SK-N-MC (cell line): Measurements from ENCODE around the gene ALDOC.

Source experiments
- EZH2 ChIP-seq: fragments of 200-600 bp; sonication (generic); IDR thresholded peaks from one replicate; pipeline ENCODE4 v1.6.1; 2017; ENCODE audit warnings: antibody characterized with exemption
- FOXP2 ChIP-seq: optimal IDR thresholded peaks from 2 replicates; pipeline ENCODE3; 2011; ENCODE audit warnings: mild to moderate bottlenecking, moderate library complexity; ENCODE audit not compliant: insufficient read depth; ENCODE audit errors: extremely low read length, control extremely low read depth
- POLR2AphosphoS5 ChIP-seq: IDR thresholded peaks from 2 replicates; pipeline ENCODE4 v1.6.1; 2012; ENCODE audit warnings: mild to moderate bottlenecking, low read depth, low read length, borderline replicate concordance

- TF ChIP-seq POLR2AphosphoS5 (no peak), EZH2 (no peak), FOXP2 (no peak)
These were observed 21.7 kb downstream of the ALDOC start for GRCh38 chr17:28555022-28555421.
